Liver (tissue), 9 donors: ENCODE measurements around the gene KIF21B. TPM values are rescaled to one million over a fixed set of nuclear protein-coding genes. Genes with fewer than 3 reads are reported as not detected.

Experiments
- DNase-seq: peaks from one replicate; pipeline ENCODE4 v3.0.0-alpha.2; 2017; ENCODE audit warnings: low spot score
- H3K27ac ChIP-seq, 2 donors: one replicate each; pipeline ENCODE4 v1.7.0; 2013; ENCODE audit warnings: inconsistent platforms in 2 of 2, low read length in 2 of 2, control low read depth in 1 of 2, low read depth in 1 of 2, mild to moderate bottlenecking in 1 of 2
- H3K27me3 ChIP-seq, 4 donors: one replicate each; pipeline versions ENCODE4 v1.6.1 to v1.7.0; 2013; ENCODE audit warnings: low read length in 3 of 4, inconsistent platforms in 1 of 4, mild to moderate bottlenecking in 1 of 4, moderate library complexity in 1 of 4; ENCODE audit not compliant: control insufficient read depth in 4 of 4, insufficient read depth in 4 of 4
- H3K36me3 ChIP-seq, 4 donors: one replicate each; pipeline versions ENCODE4 v1.6.1 to v1.7.0; 2013; ENCODE audit warnings: low read length in 3 of 4, mild to moderate bottlenecking in 3 of 4, low read depth in 1 of 4, moderate library complexity in 1 of 4; ENCODE audit not compliant: control insufficient read depth in 4 of 4, insufficient read depth in 3 of 4
- H3K4me1 ChIP-seq, 4 donors: one replicate each; pipeline versions ENCODE4 v1.6.1 to v1.7.0; 2013; ENCODE audit warnings: low read length in 3 of 4, mild to moderate bottlenecking in 3 of 4, moderate library complexity in 1 of 4; ENCODE audit not compliant: control insufficient read depth in 4 of 4, insufficient read depth in 4 of 4
- H3K4me3 ChIP-seq, 3 donors: one replicate each; pipeline versions ENCODE4 v1.6.1 to v1.7.0; 2013; ENCODE audit warnings: low read length in 3 of 3, control low read depth in 1 of 3, low read depth in 1 of 3, mild to moderate bottlenecking in 1 of 3
- H3K9ac ChIP-seq, 2 donors: one replicate each; pipeline ENCODE4 v1.7.0; 2013; ENCODE audit warnings: low read length in 2 of 2, mild to moderate bottlenecking in 2 of 2, moderate library complexity in 2 of 2, control low read depth in 1 of 2, low read depth in 1 of 2
- H3K9me3 ChIP-seq, 4 donors: one replicate each; pipeline versions ENCODE4 v1.6.1 to v1.7.0; 2013; ENCODE audit warnings: low read length in 3 of 4; ENCODE audit not compliant: control insufficient read depth in 4 of 4
- EGR1 ChIP-seq, 2 donors: IDR thresholded peaks; 2 replicates each; pipeline ENCODE4 v1.6.1; 2016 to 2018; ENCODE audit warnings: antibody characterized with exemption in 2 of 2, low read depth in 2 of 2
- FOXA1 ChIP-seq: IDR thresholded peaks from 2 replicates; pipeline ENCODE4 v1.6.1; 2016; ENCODE audit warnings: antibody characterized with exemption
- FOXA2 ChIP-seq: IDR thresholded peaks from 2 replicates; pipeline ENCODE4 v1.6.1; 2016; ENCODE audit warnings: antibody characterized with exemption
- GABPA ChIP-seq, 2 donors: IDR thresholded peaks in 1 of 2; conservative IDR thresholded peaks in 1 of 2; 2 replicates each; pipeline ENCODE4 v1.6.1; 2016; ENCODE audit warnings: antibody characterized with exemption in 2 of 2, mild to moderate bottlenecking in 1 of 2, moderate library complexity in 1 of 2
- HNF4A ChIP-seq, 2 donors: conservative IDR thresholded peaks; 2 replicates each; pipeline ENCODE4 v1.6.1; 2016; ENCODE audit warnings: antibody characterized with exemption in 2 of 2, mild to moderate bottlenecking in 2 of 2
- HNF4G ChIP-seq: IDR thresholded peaks from 2 replicates; pipeline ENCODE4 v1.6.1; 2016; ENCODE audit warnings: antibody characterized with exemption
- JUND ChIP-seq, 2 donors: IDR thresholded peaks; 2 replicates each; pipeline ENCODE4 v1.6.1; 2016; ENCODE audit warnings: antibody characterized with exemption in 2 of 2
- NR2F2 ChIP-seq: IDR thresholded peaks from 2 replicates; pipeline ENCODE4 v1.6.1; 2016; ENCODE audit warnings: antibody characterized with exemption
- RAD21 ChIP-seq, 2 donors: IDR thresholded peaks; 2 replicates each; pipeline ENCODE4 v1.6.1; 2016; ENCODE audit warnings: antibody characterized with exemption in 2 of 2, mild to moderate bottlenecking in 2 of 2
- RXRA ChIP-seq, 2 donors: IDR thresholded peaks; 2 replicates each; pipeline ENCODE4 v1.6.1; 2017 to 2018; ENCODE audit warnings: antibody characterized with exemption in 2 of 2, mild to moderate bottlenecking in 1 of 2
- SP1 ChIP-seq: IDR thresholded peaks from 2 replicates; pipeline ENCODE4 v1.6.1; 2018; ENCODE audit warnings: antibody characterized with exemption, mild to moderate bottlenecking
- TAF1 ChIP-seq: conservative IDR thresholded peaks from 2 replicates; pipeline ENCODE4 v1.6.1; 2016; ENCODE audit warnings: antibody characterized with exemption, mild to moderate bottlenecking
- YY1 ChIP-seq: IDR thresholded peaks from 2 replicates; pipeline ENCODE4 v1.6.1; 2016; ENCODE audit warnings: antibody characterized with exemption, mild to moderate bottlenecking
- WGBS: extraction: QIAGEN DNeasy Blood & Tissue Kit; methylation state at CpG from one replicate; pipeline ENCODE4 v1.1.7; 2013; 5-methylcytosine and 5-hydroxymethylcytosine counted together
- polyA plus RNA-seq, 2 donors: library from polyadenylated mRNA; stranded (reverse) in 1 of 2; unstranded in 1 of 2; fragments of 200-250 nt in 1 of 2; fragments of >200 nt in 1 of 2; fragmentation: Nextera tagmentation in 1 of 2; extraction: Ambion mirVana in 1 of 2; gene quantifications; one replicate each; pipeline versions ENCODE4 v1.2.1 to v1.2.3, GENCODE V29; 2013 to 2015
- total RNA-seq, 2 donors: library from RNA; depleted of rRNA; stranded (reverse); fragments of >200 nt; gene quantifications; one replicate each; pipeline ENCODE4 v1.2.3, GENCODE V29; 2014
- TF ChIP-seq, protein P1 (sequence below): fragments of 150-350 bp; IDR thresholded peaks from 2 replicates; pipeline ENCODE4 v1.5.1; 2017; ENCODE audit warnings: improper control_type of control experiment, low read depth, low read length; ENCODE audit not compliant: missing input control
- TF ChIP-seq, protein P2 (sequence below): IDR thresholded peaks from 2 replicates; pipeline ENCODE4 v1.6.1; 2016; ENCODE audit warnings: antibody characterized with exemption
- TF ChIP-seq, protein P3 (sequence below): IDR thresholded peaks from 2 replicates; pipeline ENCODE4 v1.6.1; 2016; ENCODE audit warnings: antibody characterized with exemption, mild to moderate bottlenecking
- TF ChIP-seq, protein P4 (sequence below): IDR thresholded peaks from 2 replicates; pipeline ENCODE4 v1.6.1; 2016; ENCODE audit warnings: antibody characterized with exemption
- TF ChIP-seq, protein P5 (sequence below): IDR thresholded peaks from 2 replicates; pipeline ENCODE4 v1.6.1; 2016; ENCODE audit warnings: antibody characterized with exemption
- donor health status: healthy.
- donor health status: healthy.
- donor health status: healthy.
- donor health status: healthy.
- donor health status: healthy.

The KIF21B gene
- total and polyA plus RNA-seq, 4 donors: 0.42 to 1.9 (median 1.0) TPM

DNA sequence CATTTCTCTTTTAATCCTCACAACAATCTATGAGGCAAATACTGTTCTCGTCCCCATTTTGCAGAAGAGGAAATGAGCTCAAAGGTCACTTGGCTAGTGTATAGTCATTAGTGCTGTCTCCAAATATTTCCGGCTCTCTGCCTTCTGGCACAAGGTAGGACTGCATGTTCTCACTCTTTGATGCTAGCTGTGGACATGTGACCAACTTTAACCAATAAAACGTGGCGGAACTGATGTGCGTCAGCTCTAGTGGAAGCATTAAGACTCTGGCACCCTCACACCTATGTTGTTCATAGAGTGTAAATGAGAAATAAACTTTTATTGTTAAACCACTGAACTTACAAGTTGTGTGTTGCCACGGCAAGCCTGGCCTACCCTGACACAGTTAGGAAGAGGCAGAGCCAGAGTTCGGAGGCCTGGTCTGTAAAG is 5.0 kb upstream of the KIF21B start:
- no peak overlapping the region for H3K9ac ChIP-seq
- peak overlapping the region; percentile 23 to 45 for H3K27ac ChIP-seq
- no peak overlapping the region for H3K4me3 ChIP-seq
- no peaks in the 10 kb centered on the region for H3K36me3 ChIP-seq
- H3K9me3 ChIP-seq: no peaks in the 10 kb centered on the region
- H3K27me3 ChIP-seq: no peaks in the 10 kb centered on the region
- DNase-seq: no peak
- H3K4me1 ChIP-seq: peaks cover 2 to 15% (median 8%) of the 10 kb centered on the region in 4 donors
- WGBS: 62% methylated on average over 7 of the region's 7 CpGs
- TF ChIP-seq HNF4G (peak; percentile 78), GABPA (IDR thresholded peaks at IDR 0.05 in 1 of 2, conservative IDR thresholded peaks at IDR 0.05 in 1 of 2) (peak in 1 of 2 donors; percentile 40), RXRA (IDR thresholded peaks at IDR 0.05) (peak; percentile 41 to 52), NR2F2 (peak; percentile 97), JUND (IDR thresholded peaks at IDR 0.05) (peak in 1 of 2 donors; percentile 18), YY1 (no peak), FOXA2 (no peak), FOXA1 (no peak), RAD21 (IDR thresholded peaks at IDR 0.05) (no peak), TAF1 (no peak), SP1 (peak; percentile 40), HNF4A (conservative IDR thresholded peaks at IDR 0.05) (peak; percentile 74 to 91), EGR1 (IDR thresholded peaks at IDR 0.05; ENCODE audit: low read depth in 2 of 2) (no peak)
- TF ChIP-seq, protein P1, sequence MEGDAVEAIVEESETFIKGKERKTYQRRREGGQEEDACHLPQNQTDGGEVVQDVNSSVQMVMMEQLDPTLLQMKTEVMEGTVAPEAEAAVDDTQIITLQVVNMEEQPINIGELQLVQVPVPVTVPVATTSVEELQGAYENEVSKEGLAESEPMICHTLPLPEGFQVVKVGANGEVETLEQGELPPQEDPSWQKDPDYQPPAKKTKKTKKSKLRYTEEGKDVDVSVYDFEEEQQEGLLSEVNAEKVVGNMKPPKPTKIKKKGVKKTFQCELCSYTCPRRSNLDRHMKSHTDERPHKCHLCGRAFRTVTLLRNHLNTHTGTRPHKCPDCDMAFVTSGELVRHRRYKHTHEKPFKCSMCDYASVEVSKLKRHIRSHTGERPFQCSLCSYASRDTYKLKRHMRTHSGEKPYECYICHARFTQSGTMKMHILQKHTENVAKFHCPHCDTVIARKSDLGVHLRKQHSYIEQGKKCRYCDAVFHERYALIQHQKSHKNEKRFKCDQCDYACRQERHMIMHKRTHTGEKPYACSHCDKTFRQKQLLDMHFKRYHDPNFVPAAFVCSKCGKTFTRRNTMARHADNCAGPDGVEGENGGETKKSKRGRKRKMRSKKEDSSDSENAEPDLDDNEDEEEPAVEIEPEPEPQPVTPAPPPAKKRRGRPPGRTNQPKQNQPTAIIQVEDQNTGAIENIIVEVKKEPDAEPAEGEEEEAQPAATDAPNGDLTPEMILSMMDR: no peak
- TF ChIP-seq, protein P2, sequence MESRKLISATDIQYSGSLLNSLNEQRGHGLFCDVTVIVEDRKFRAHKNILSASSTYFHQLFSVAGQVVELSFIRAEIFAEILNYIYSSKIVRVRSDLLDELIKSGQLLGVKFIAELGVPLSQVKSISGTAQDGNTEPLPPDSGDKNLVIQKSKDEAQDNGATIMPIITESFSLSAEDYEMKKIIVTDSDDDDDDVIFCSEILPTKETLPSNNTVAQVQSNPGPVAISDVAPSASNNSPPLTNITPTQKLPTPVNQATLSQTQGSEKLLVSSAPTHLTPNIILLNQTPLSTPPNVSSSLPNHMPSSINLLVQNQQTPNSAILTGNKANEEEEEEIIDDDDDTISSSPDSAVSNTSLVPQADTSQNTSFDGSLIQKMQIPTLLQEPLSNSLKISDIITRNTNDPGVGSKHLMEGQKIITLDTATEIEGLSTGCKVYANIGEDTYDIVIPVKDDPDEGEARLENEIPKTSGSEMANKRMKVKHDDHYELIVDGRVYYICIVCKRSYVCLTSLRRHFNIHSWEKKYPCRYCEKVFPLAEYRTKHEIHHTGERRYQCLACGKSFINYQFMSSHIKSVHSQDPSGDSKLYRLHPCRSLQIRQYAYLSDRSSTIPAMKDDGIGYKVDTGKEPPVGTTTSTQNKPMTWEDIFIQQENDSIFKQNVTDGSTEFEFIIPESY: no peak
- TF ChIP-seq, protein P3, sequence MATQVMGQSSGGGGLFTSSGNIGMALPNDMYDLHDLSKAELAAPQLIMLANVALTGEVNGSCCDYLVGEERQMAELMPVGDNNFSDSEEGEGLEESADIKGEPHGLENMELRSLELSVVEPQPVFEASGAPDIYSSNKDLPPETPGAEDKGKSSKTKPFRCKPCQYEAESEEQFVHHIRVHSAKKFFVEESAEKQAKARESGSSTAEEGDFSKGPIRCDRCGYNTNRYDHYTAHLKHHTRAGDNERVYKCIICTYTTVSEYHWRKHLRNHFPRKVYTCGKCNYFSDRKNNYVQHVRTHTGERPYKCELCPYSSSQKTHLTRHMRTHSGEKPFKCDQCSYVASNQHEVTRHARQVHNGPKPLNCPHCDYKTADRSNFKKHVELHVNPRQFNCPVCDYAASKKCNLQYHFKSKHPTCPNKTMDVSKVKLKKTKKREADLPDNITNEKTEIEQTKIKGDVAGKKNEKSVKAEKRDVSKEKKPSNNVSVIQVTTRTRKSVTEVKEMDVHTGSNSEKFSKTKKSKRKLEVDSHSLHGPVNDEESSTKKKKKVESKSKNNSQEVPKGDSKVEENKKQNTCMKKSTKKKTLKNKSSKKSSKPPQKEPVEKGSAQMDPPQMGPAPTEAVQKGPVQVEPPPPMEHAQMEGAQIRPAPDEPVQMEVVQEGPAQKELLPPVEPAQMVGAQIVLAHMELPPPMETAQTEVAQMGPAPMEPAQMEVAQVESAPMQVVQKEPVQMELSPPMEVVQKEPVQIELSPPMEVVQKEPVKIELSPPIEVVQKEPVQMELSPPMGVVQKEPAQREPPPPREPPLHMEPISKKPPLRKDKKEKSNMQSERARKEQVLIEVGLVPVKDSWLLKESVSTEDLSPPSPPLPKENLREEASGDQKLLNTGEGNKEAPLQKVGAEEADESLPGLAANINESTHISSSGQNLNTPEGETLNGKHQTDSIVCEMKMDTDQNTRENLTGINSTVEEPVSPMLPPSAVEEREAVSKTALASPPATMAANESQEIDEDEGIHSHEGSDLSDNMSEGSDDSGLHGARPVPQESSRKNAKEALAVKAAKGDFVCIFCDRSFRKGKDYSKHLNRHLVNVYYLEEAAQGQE: no peak
- TF ChIP-seq, protein P4, sequence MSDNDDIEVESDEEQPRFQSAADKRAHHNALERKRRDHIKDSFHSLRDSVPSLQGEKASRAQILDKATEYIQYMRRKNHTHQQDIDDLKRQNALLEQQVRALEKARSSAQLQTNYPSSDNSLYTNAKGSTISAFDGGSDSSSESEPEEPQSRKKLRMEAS: peak; percentile 58
- TF ChIP-seq, protein P5, sequence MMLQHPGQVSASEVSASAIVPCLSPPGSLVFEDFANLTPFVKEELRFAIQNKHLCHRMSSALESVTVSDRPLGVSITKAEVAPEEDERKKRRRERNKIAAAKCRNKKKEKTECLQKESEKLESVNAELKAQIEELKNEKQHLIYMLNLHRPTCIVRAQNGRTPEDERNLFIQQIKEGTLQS: no peak
